Esophagus (tissue), 2 donors: ENCODE data around the gene IGSF3. TPM values are rescaled to one million over a fixed set of nuclear protein-coding genes. Genes with fewer than 3 reads are reported as not detected.
A peak's percentile ranks its signal among the peaks of the same experiment; 100 is the strongest.

Experiments
- H3K27ac ChIP-seq, 2 donors: one replicate each; pipeline ENCODE4 v1.5.1; 2013; ENCODE audit warnings: low read depth in 2 of 2, mild to moderate bottlenecking in 2 of 2, inconsistent platforms in 1 of 2, low read length in 1 of 2, moderate library complexity in 1 of 2
- H3K27me3 ChIP-seq, 2 donors: one replicate each; pipeline ENCODE4 v1.6.1; 2013; ENCODE audit warnings: low read length in 2 of 2, control low read depth in 1 of 2, mild to moderate bottlenecking in 1 of 2; ENCODE audit not compliant: insufficient read depth in 2 of 2, control insufficient read depth in 1 of 2
- H3K36me3 ChIP-seq, 2 donors: one replicate each; pipeline ENCODE4 v1.6.1; 2013; ENCODE audit warnings: low read length in 1 of 2; ENCODE audit not compliant: control insufficient read depth in 2 of 2, insufficient read depth in 2 of 2
- H3K4me1 ChIP-seq, 2 donors: one replicate each; pipeline ENCODE4 v1.6.1; 2013; ENCODE audit warnings: low read length in 1 of 2; ENCODE audit not compliant: control insufficient read depth in 2 of 2, insufficient read depth in 2 of 2
- H3K4me3 ChIP-seq, 2 donors: one replicate each; pipeline ENCODE4 v1.5.1; 2013; ENCODE audit warnings: low read length in 2 of 2, mild to moderate bottlenecking in 2 of 2, low read depth in 1 of 2, moderate library complexity in 1 of 2
- H3K9me3 ChIP-seq, 2 donors: one replicate each; pipeline ENCODE4 v1.6.1; 2013; ENCODE audit warnings: mild to moderate bottlenecking in 2 of 2, low read depth in 1 of 2, low read length in 1 of 2, moderate library complexity in 1 of 2; ENCODE audit not compliant: control insufficient read depth in 2 of 2, insufficient read depth in 1 of 2
- WGBS, 2 donors: extraction: QIAGEN DNeasy Blood & Tissue Kit; methylation state at CpG; one replicate each; pipeline ENCODE4 v1.1.7; 2013; 5-methylcytosine and 5-hydroxymethylcytosine counted together
- polyA plus RNA-seq, 2 donors: library from polyadenylated mRNA; stranded (reverse); fragments of 200-250 nt; gene quantifications; one replicate each; pipeline ENCODE4 v1.2.3, GENCODE V29; 2013
- donor health status: healthy with polysubstance abuse.
- donor health status: Bipolar disorder and iron deficiency.

The IGSF3 gene
- polyA plus RNA-seq, 2 donors = 11.0 to 15.5 TPM

GRCh38 chr1:116558140-116558549 is 109.4 kb downstream of the IGSF3 start:
- Histone ChIP-seq H3K27me3 (no peaks in the 10 kb centered on the region), H3K4me3 (no peak overlapping the region), H3K4me1 (peaks cover 0 to 5% of the 10 kb centered on the region in 2 donors), H3K9me3 (no peaks in the 10 kb centered on the region), H3K27ac (peak overlapping the region in 1 of 2 donors; percentile 9), H3K36me3 (no peaks in the 10 kb centered on the region)
- 81 to 86% methylated on average over 4 of the region's 4 CpGs for WGBS, 2 donors

- Histone ChIP-seq H3K4me1 (peaks cover 0 to 6% of the 10 kb centered on the region in 2 donors), H3K36me3 (no peaks in the 10 kb centered on the region), H3K9me3 (no peaks in the 10 kb centered on the region), H3K4me3 (no peak overlapping the region), H3K27me3 (no peaks in the 10 kb centered on the region), H3K27ac (peak overlapping the region; percentile 29 to 44)
- 89 to 91% methylated on average over 4 of the region's 4 CpGs for WGBS, 2 donors
Measured at GRCh38 chr1:116557323-116557878, 110.1 kb downstream of the IGSF3 start.

DNA sequence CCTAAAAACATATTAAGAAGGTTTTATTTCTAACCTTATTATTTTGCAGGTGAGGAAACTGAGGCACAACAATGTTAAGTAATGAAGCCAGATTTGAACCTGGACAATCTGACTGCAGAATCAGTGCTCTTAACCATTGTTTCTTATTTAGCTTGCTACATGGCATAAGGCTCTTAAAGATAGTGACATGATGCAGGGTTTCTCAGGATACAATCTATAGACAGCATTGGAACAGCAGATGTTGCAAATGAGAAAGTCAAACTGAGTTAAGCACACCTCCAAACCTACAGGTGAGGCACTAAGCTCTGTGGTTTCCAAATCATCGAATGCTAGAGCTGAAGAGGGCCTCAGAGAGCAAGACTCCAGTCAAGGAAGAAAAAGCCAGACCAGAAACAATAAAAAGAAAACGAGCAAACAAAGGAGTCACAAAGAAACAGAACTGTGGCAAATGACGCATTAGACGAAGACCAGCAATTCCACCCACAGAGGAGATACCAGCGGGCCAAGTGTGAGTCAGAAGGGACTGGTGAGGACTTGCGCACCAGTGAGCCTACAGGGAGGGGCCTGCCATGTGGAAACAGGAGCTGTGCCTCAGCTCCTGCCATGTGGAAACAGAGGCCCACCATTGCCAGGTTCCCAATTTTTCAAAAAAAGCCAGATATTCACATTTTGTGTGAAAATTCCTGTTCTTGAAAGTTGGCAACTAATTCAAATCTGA is 111.1 kb downstream of the IGSF3 start:
- Histone ChIP-seq H3K36me3 (no peaks in the 10 kb centered on the region), H3K27me3 (no peaks in the 10 kb centered on the region), H3K4me1 (peaks cover 0 to 6% of the 10 kb centered on the region in 2 donors), H3K27ac (peak overlapping the region; percentile 78 to 83), H3K4me3 (no peak overlapping the region), H3K9me3 (no peaks in the 10 kb centered on the region)
- 35 to 43% methylated on average over 6 of the region's 6 CpGs for WGBS, 2 donors

- Histone ChIP-seq H3K9me3 (no peaks in the 10 kb centered on the region), H3K4me3 (no peak overlapping the region), H3K36me3 (no peaks in the 10 kb centered on the region), H3K27ac (peak overlapping the region in 1 of 2 donors; percentile 21), H3K27me3 (no peaks in the 10 kb centered on the region), H3K4me1 (peaks cover 0 to 6% of the 10 kb centered on the region in 2 donors)
- WGBS, 2 donors = 83 to 93% methylated on average over 2 of the region's 2 CpGs
Measured at GRCh38 chr1:116554924-116555323, 112.6 kb downstream of the IGSF3 start.

GRCh38 chr1:116553386-116554115 is 114.0 kb downstream of the IGSF3 start:
- peaks cover 0 to 6% of the 10 kb centered on the region in 2 donors for H3K4me1 ChIP-seq
- no peaks in the 10 kb centered on the region for H3K9me3 ChIP-seq
- 96% methylated on average over 1 of the region's 1 CpG for WGBS, 2 donors
- peak overlapping the region; percentile 63 to 82 for H3K27ac ChIP-seq
- no peaks in the 10 kb centered on the region for H3K27me3 ChIP-seq
- no peak overlapping the region for H3K4me3 ChIP-seq
- no peaks in the 10 kb centered on the region for H3K36me3 ChIP-seq

- Histone ChIP-seq H3K4me1 (peaks cover 0 to 5% of the 10 kb centered on the region in 2 donors), H3K27me3 (no peaks in the 10 kb centered on the region), H3K36me3 (peaks cover 0 to 5% of the 10 kb centered on the region in 2 donors), H3K27ac (no peak overlapping the region), H3K4me3 (no peak overlapping the region), H3K9me3 (no peaks in the 10 kb centered on the region)
- 89% methylated on average over 4 of the region's 4 CpGs for WGBS, 2 donors
Measured at GRCh38 chr1:116546354-116546977, 121.1 kb downstream of the IGSF3 start.

DNA sequence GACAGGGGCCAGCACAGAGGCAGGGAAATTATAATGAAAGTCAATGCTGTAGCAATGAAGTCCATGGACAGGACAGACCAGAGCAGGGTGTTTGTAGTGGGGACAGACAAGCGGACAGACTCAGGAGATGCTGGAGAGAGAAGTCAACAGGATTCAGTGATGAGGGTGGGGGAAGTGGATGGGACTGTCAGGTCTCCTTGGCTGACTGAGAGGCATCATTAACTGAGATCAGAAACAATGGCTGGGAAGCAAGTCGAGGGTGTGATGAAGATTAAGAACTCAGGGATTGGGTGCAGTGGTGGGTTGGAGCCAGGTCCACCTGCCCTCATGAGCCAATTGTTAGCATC is 122.2 kb downstream of the IGSF3 start:
- Histone ChIP-seq H3K4me1 (peaks cover 0 to 5% of the 10 kb centered on the region in 2 donors), H3K4me3 (no peak overlapping the region), H3K27ac (no peak overlapping the region), H3K9me3 (no peaks in the 10 kb centered on the region), H3K36me3 (peaks cover 2 to 5% of the 10 kb centered on the region in 2 donors), H3K27me3 (no peaks in the 10 kb centered on the region)
- 79 to 88% methylated on average over 2 of the region's 2 CpGs for WGBS, 2 donors

DNA sequence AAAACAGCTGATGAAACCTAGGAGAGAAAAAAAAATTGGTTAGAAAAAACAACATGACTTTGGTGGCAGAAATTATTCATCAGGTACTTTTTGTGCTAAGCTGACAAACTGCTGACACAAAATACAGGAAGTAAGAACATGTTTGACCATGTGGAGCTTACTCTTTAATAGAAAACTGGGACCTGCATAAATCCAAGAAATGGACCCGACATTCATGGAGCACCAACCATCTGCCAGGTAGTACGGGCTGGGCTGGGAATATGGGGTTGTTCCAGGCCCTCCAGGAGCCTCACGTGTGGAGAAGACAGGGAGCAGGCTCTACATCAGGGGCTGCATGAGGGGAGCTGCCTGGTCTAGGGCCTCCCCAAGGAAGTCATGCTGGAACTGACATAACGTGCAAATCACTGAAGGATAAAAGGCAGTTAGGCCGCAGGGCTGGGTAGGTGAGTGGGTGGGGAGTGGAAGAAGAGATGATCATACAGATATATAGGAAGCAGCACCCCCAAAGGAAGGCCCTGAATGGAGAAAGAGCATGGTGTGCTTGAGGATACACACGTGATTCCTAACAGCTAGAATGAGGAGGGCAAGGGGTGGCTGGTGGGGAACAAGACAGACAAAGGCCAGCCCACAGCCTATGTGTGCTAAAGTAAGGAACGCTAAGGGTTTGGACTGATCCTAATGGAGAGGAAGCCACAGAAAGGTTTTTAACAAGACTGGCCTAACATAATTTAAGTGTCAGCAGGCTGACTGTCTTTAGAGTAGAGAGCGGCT is 122.8 kb downstream of the IGSF3 start:
- WGBS, 2 donors = 79 to 81% methylated on average over 8 of the region's 8 CpGs
- Histone ChIP-seq H3K36me3 (peaks cover 2 to 5% of the 10 kb centered on the region in 2 donors), H3K4me1 (peaks cover 0 to 5% of the 10 kb centered on the region in 2 donors), H3K27me3 (no peaks in the 10 kb centered on the region), H3K9me3 (no peaks in the 10 kb centered on the region), H3K27ac (no peak overlapping the region), H3K4me3 (no peak overlapping the region)

DNA sequence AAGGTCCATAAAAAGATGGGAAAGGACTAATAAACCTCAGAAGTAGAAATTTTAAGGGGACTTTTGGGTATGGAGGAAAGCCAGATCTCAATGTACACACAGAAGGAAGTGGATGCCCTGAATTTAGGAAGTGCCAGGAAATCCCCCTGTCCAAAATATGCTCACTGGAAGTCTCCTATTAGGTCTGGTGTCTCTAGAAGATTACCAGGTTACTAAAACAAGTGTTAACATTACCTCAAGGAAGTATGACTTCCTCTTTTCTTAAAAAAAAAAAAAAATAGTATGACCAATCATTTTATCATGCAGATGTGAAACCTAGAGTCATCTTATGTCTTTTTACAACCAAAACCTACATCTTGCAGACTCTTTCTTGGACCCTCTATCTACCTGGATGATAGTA is 127.4 kb downstream of the IGSF3 start:
- H3K9me3 ChIP-seq = no peaks in the 10 kb centered on the region
- no peak overlapping the region for H3K27ac ChIP-seq

More for the DNA sequence above, 127.4 kb downstream of the IGSF3 start:
- Histone ChIP-seq H3K36me3 (peaks cover 5 to 7% of the 10 kb centered on the region in 2 donors), H3K27me3 (no peaks in the 10 kb centered on the region), H3K4me3 (no peak overlapping the region), H3K4me1 (peaks cover 0 to 7% of the 10 kb centered on the region in 2 donors)
